ENCODE data around the gene CAPN9. TPM values are rescaled to one million over a fixed set of nuclear protein-coding genes. Genes with fewer than 3 reads are reported as not detected.

The CAPN9 gene, protein sequence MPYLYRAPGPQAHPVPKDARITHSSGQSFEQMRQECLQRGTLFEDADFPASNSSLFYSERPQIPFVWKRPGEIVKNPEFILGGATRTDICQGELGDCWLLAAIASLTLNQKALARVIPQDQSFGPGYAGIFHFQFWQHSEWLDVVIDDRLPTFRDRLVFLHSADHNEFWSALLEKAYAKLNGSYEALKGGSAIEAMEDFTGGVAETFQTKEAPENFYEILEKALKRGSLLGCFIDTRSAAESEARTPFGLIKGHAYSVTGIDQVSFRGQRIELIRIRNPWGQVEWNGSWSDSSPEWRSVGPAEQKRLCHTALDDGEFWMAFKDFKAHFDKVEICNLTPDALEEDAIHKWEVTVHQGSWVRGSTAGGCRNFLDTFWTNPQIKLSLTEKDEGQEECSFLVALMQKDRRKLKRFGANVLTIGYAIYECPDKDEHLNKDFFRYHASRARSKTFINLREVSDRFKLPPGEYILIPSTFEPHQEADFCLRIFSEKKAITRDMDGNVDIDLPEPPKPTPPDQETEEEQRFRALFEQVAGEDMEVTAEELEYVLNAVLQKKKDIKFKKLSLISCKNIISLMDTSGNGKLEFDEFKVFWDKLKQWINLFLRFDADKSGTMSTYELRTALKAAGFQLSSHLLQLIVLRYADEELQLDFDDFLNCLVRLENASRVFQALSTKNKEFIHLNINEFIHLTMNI
- total RNA-seq = not detected in 2 replicates

DNA sequence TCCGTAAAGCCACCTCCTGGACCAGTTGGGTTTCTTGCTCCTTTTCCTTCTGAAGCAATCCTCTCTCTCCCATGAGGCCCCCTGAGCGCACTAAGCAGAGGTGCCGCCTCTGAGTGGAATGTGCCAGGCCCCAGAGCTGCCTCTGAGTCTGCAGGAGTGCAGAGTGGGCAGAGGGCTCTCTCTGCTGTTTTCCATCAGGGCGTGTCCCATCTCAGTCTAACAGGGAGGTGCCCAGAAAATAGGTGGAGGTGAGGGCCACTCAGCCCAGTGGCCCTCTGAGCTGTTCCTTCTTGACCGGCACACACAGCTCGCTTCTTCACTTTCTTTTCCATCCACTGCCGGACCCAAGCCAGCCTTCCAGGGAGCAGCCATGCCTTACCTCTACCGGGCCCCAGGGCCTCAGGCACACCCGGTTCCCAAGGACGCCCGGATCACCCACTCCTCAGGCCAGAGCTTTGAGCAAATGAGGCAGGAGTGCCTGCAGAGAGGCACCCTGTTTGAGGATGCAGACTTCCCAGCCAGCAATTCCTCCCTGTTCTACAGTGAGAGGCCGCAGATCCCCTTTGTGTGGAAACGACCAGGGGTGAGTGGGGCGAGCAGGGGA, at the start of gene CAPN9:
Gene CAPN9 (plus strand): TSS at position 262 of the 604 bp plus-strand sequence. CDS start 109 bp downstream, at position 371.

DNA sequence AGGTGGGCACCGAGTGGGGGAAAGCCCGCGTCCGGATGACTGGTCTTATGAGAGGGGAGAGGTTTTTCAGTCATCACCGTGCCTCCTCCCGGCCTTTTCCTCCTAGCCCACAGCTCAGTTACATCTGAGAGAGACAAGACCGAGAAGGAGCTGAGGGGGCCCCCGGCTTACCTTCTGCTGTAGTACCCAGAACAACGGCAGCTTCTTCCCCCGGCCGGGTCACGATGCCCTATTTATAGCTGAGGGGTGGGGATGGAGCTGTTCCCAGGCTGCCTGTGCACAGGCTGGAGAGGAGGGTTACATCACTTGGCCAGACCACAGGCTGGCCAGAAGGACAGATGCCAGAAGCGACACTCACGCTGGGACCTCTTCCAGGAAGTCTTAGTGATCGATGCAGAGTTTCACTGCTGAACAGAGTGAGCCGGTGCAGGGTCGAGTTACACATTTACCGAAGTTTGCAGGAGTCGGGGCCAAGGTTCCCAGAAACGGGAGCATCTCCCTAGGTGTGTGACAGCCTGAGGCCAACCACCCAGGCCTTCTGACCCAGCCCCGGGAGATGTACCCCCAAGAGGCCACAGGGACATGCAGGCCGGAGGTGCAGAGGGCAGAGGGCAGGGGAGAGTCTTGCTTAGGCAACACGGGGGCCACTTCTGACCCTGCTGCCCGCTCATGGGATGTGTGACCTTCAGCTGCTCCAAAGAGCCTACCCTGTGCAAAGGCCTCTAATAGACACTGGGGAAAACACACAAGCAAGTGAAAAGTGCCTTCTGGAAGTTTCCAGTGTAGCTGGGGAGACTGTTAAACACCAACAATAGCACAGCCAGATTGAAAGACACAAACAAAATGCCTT, 33.0 kb upstream of the CAPN9 start, which contains the start of gene AGT:
Gene AGT (minus strand): TSS at position 208 of the 850 bp plus-strand sequence. CDS start 3,299 bp downstream, outside the sequence.

Other genes with a start within 250 kb of the CAPN9 start
- gene COG2, start 104.9 kb upstream of the CAPN9 start, total RNA-seq = 18.6 and 19.8 TPM in 2 replicates
- gene AGT, start 33.3 kb upstream of the CAPN9 start, total RNA-seq = 0.22 and 0.50 TPM in 2 replicates
- 16.7 and 32.9 TPM in 2 replicates for gene C1orf198, start 121.1 kb downstream of the CAPN9 start, total RNA-seq
- 16.6 and 17.9 TPM in 2 replicates for gene TTC13, start 231.5 kb downstream of the CAPN9 start, total RNA-seq
- gene ARV1, start 231.7 kb downstream of the CAPN9 start, total RNA-seq = 12.5 and 16.7 TPM in 2 replicates

Measured in uterine smooth muscle cell (primary cell).